NB4 (cell line): ENCODE measurements around the gene IGSF1.

Source experiments
- CTCF ChIP-seq: IDR thresholded peaks from one replicate; pipeline ENCODE4 v1.5.1; 2012; ENCODE audit warnings: low read depth, low read length
- MYC ChIP-seq: IDR thresholded peaks from 2 replicates; pipeline ENCODE4 v1.6.1; 2011; ENCODE audit warnings: low read depth, low read length
- POLR2A ChIP-seq: IDR thresholded peaks from 2 replicates; pipeline ENCODE4 v1.6.1; 2011; ENCODE audit warnings: mild to moderate bottlenecking; ENCODE audit not compliant: insufficient read length; ENCODE audit errors: extremely low read depth

GRCh38 chrX:131330735-131331134 lies 41.6 kb upstream of the IGSF1 start:
- TF ChIP-seq POLR2A (no peak), CTCF (no peak), MYC (no peak)
